Activated T-helper 1 cell treated with anti-CD3 and anti-CD28 coated beads, Interleukin-12 subunit alpha, Interleukin-12 subunit beta, Interleukin-2, Interleukin-4 antibody, amounts not matched to agents 30 ng/mL and 10 ng/mL and 1 ng/mL, durations not matched to agents 14 hours and 24 hours and 36 hours (primary cell): Measurements from ENCODE around the gene TBCC. TPM values are rescaled to one million over a fixed set of nuclear protein-coding genes. Genes with fewer than 3 reads are reported as not detected.

Experiments used
- DNase-seq: peaks from one replicate; pipeline ENCODE4 v3.0.0; 2021; ENCODE audit warnings: low spot score
- H3K27ac Mint-ChIP-seq: one replicate; pipeline ENCODE4 v1.8.0; 2021; ENCODE audit warnings: mild to moderate bottlenecking, mixed read lengths
- H3K27me3 Mint-ChIP-seq: one replicate; pipeline ENCODE4 v1.8.0; 2022; ENCODE audit warnings: mild to moderate bottlenecking, moderate library complexity, mixed read lengths; ENCODE audit not compliant: insufficient read depth
- H3K36me3 Mint-ChIP-seq: one replicate; pipeline ENCODE4 v1.8.0; 2021; ENCODE audit warnings: low read depth, mixed read lengths
- H3K4me1 Mint-ChIP-seq: one replicate; pipeline ENCODE4 v1.8.0; 2021; ENCODE audit warnings: low read depth, mixed read lengths
- H3K4me3 Mint-ChIP-seq: one replicate; pipeline ENCODE4 v1.8.0; 2021; ENCODE audit warnings: mild to moderate bottlenecking, moderate library complexity, mixed read lengths
- H3K9me3 Mint-ChIP-seq: one replicate; pipeline ENCODE4 v1.8.0; 2021; ENCODE audit warnings: mixed read lengths
- intact Hi-C: fragments of 100-400 bp; cut with micrococcal nuclease; formaldehyde crosslinking; loops from one replicate; pipeline ENCODE4 v1.15.1; 2024
- total RNA-seq: library from RNA; stranded (reverse); gene quantifications from 2 replicates; pipeline ENCODE4 v1.2.3, GENCODE V29; 2022

TBCC gene
- total RNA-seq, 1 donor from 2014 or later: 20.1 TPM

DNA sequence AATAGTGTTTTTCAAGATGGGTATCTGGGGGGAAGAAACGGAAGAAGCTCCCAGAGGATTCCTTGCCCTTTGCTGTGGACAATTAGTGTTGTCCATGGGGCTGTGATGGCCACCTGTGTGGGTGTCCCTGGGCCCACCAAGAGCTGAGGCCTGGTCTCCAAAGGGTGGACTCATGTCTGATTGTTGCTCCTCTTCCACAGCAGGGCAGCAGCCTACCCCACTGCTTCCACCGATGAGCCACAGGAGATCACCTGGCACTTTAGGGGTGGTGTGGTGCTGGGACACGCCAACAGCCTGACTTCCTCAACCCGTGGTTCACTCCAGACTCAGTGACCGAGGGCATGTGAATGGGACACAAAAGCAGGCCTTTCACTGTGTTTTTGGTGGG is 48.6 kb downstream of the TBCC start:
- no peaks in the 10 kb centered on the region for H3K9me3 Mint-ChIP-seq
- peaks cover 26% of the 10 kb centered on the region for H3K4me1 Mint-ChIP-seq
- H3K27ac Mint-ChIP-seq: no peak overlapping the region
- H3K4me3 Mint-ChIP-seq: no peak overlapping the region
- intact Hi-C loops: no loop called here
- no peak for DNase-seq
- H3K36me3 Mint-ChIP-seq: peaks cover 23% of the 10 kb centered on the region
- no peaks in the 10 kb centered on the region for H3K27me3 Mint-ChIP-seq

DNA sequence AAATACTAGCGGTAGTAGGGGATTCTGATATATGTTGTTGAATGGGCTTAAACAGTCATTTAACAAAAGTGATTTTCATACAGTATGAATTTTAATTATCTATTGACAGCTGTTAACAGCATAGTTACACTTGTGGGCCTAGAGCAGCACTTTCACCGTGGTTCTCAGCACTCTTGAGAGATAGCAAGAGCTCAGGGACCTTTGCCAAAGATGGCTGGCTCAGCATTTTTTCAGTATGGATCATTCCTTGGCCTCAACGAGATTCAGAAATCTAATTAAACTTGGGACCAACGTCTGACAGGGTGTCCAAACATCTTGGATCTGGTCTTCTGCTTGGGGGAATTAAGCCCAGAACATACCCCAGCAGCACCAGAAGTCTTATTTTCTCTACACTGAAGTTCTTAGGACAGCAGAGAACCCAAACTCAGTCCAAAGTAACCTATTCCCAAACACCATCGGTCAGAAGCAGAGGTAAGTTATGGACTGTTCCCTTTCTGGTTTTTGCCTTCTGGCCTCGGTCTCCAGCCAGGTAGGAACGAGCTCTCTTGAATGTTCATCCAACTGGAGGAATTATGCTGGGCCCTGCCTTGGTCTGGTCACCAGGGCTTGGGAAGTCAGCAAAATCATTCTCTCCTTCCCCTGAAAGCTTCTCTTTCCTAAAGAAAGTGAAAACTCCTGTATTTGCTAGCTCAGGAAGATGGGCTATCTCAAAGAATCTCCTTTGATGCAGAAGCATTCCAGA is 49.2 kb downstream of the TBCC start:
- H3K4me1 Mint-ChIP-seq: peaks cover 28% of the 10 kb centered on the region
- peaks cover 25% of the 10 kb centered on the region for H3K36me3 Mint-ChIP-seq
- H3K27ac Mint-ChIP-seq: no peak overlapping the region
- DNase-seq: no peak
- H3K9me3 Mint-ChIP-seq: no peaks in the 10 kb centered on the region
- H3K4me3 Mint-ChIP-seq: no peak overlapping the region
- intact Hi-C loops: no loop called here
- H3K27me3 Mint-ChIP-seq: no peaks in the 10 kb centered on the region

DNA sequence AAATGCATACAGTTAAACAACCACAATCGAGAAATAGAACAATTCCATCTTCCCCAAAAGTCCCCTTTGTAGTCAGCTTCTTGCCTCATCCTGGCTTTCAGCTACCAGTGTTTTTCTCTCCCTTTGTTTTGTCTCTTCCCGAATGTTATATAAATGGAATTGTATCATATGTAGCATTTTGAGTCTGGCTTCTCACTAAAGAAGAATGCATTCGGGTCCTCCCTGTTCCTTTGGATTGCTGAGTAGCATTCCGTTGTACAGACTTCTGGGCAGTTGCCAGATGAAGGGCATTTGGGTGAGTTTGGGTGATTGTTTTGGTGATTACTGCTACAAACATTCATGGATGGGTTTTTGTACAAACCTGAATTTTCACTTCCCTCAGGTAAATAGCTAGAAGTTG is 51.3 kb downstream of the TBCC start:
- H3K4me3 Mint-ChIP-seq: no peak overlapping the region
- no peaks in the 10 kb centered on the region for H3K27me3 Mint-ChIP-seq
- H3K4me1 Mint-ChIP-seq: peaks cover 35% of the 10 kb centered on the region
- no peaks in the 10 kb centered on the region for H3K9me3 Mint-ChIP-seq
- intact Hi-C loops: loop anchor here (5.0 kb wide), 1 partner anchor 33 kb away; no protein-coding TSS in a partner anchor
- DNase-seq: no peak
- peaks cover 36% of the 10 kb centered on the region for H3K36me3 Mint-ChIP-seq
- no peak overlapping the region for H3K27ac Mint-ChIP-seq

Other genes starting within 250 kb of the TBCC start
- 26.8 and 28.1 TPM in 2 replicates for gene UBR2, start 182.1 kb downstream of the TBCC start, total RNA-seq
- not detected in 2 replicates for gene PRPH2, start 23.5 kb downstream of the TBCC start, total RNA-seq
- gene BICRAL, start 35.9 kb upstream of the TBCC start, total RNA-seq: 14.1 and 14.2 TPM in 2 replicates
- gene RPL7L1, start 133.5 kb upstream of the TBCC start, total RNA-seq: 179 TPM in 2 replicates
- not detected in 2 replicates for gene PTCRA, start 169.9 kb upstream of the TBCC start, total RNA-seq
- gene CNPY3, start 183.4 kb upstream of the TBCC start, total RNA-seq: 47.2 and 49.2 TPM in 2 replicates
- 0.54 and 0.60 TPM in 2 replicates for gene GNMT, start 214.7 kb upstream of the TBCC start, total RNA-seq
- 20.9 TPM in 2 replicates for gene PEX6, start 233.1 kb upstream of the TBCC start, total RNA-seq
- gene PPP2R5D, start 238.5 kb upstream of the TBCC start, total RNA-seq: 52.1 and 53.4 TPM in 2 replicates